GM21367 (cell line): Measurements from ENCODE around the gene TMIE.

Source experiments
- ATAC-seq: cut with Tn5 transposase; IDR thresholded peaks from one replicate; pipeline ENCODE4 v1.9.1; 2021; ENCODE audit not compliant: unreplicated experiment

TMIE gene

DNA sequence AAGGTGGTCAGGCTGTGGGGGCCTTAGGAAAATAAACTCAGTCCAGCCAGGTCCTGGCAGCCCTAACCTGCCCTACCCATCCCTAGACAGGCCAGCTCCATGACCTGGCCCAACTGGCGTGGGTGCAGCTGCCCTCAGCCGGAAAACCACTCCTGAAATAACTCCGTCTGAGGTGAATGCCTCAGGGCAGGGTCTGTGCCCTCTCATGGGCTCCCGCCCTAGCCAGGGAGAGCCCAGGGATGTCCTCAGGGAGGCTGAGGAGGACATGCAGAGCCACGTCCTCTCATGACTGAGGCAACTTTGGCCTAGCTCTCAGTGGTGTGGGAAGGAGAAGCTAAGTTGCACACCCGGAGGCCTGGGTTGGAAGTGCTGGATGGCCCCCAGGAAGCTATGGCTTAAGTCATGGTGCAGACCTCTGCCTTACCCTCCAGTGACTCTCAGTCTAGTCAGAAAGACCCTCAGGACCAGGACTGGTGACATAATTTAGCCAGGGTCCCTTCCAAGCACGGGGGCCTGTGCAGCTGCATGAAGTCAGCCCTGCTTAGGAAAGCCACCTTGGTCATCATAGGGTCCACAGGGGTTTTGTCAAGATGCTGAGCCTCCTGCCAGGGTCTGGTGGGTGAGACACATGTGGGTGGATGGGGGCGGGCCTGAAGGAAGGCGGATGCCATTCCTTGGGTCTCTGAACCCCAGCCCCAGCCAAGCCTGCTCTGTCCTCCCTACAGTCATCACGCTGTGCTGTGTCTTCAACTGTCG, 7.4 kb downstream of the TMIE start:
- no peak for ATAC-seq

DNA sequence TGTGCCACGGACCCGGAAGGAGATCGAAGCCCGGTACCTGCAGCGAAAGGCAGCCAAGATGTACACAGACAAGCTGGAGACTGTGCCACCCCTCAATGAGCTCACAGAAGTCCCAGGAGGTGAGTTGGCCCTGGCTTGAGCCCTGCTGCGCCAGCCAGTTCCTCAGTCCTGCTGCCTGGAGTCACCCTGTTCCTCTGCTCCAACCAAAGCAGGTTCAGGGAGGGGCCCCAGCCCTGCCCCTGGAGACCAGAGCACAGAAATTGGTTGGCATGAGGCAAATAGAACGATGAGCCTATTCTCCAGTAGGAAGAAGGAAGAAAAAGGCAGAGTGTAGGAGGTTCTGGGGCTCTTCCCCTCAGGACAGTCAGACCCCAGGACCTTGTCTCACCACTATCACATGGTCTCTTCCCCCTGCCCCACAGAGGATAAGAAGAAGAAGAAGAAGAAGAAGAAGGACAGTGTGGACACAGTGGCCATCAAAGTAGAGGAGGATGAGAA, 8.0 kb downstream of the TMIE start:
- ATAC-seq, result no peak

DNA sequence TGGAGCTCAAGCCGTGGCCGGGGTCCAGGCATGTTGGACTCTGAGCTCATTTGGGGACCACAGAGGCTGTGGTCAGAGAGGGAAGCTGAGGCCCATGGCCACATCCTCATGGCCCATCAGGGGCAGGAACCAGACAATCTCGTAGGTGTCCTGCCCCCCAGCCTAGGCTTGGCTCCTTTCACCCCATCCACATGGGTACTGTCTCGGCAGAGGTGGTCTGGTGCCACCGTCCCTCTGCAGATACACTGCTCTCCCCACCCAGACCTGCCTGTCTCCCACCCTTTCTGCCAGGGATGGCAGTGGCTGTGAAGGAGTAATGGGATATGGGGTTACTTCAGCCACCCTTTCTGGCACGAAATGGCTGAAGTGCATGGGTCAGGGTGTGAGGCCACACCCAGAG, 8.5 kb downstream of the TMIE start:
- ATAC-seq, result no peak

DNA sequence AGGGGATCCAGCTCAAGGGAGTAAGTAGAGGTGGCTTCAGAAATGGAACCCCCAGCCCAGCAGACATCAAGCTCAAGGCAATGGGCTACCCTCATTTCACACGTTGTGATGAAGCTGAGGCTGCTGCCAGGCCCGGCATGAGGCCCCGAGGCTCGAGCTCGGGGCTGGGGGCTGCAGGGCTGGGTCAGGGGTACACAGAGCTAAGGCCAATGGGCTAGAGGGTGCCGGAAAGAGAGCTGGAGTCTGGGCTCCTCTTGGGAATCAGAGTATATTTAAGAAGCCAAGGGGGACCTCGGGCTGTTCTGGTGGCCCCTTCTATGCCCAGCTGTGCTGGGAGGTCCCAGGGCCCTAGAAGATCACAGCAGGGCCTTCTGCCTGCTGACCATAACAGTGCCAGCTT, 9.0 kb downstream of the TMIE start:
- ATAC-seq, result no peak

DNA sequence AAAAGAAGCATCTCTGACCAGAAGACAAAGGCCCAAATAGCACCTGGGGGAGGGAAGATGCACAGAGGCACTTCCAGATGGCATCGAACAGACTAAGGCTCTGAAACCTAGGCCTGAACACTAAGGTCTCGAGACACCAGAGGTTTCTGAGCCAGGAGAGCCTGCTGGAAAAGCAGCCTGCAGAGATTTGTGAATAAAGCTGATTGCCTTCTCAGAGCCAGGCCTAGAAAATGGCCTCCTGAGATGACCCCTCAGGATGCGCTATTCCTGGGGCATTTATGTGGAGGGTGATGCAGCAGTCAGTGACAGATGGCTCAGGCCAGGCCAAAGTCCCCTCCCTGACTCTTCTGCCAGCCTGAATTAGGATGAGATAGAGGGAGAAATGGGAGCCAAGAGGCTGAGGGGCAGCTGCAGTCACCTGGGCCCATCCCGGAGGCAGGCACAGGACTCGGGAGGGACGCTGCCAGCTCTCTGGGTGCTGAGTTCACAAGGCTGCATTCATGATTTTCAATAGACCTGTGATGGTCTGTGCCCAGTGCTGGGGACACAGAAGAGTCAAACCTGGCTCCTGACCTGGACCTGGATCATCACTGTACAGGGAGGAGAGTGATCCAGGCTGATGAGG, 9.6 kb downstream of the TMIE start:
- ATAC-seq, result no peak

DNA sequence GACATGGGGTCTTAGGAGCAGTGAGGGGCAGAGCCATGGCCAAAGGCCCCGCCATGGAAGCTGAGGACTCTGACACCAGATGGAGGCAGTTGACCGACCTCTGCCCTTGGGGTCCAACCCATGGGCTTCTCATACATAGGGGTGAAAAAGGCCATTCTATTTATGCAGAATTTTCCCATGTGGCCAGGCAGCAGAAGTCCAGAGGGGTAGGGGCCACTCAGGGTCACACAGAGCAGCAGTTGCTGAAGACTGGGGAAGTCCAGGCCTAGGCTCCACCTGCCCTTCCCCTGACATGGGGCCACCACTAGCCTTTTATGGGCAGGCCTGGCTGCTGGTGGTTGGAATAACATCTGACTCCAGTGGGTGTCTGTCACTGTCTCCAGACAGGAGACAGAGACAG, 10.1 kb downstream of the TMIE start:
- no peak for ATAC-seq

DNA sequence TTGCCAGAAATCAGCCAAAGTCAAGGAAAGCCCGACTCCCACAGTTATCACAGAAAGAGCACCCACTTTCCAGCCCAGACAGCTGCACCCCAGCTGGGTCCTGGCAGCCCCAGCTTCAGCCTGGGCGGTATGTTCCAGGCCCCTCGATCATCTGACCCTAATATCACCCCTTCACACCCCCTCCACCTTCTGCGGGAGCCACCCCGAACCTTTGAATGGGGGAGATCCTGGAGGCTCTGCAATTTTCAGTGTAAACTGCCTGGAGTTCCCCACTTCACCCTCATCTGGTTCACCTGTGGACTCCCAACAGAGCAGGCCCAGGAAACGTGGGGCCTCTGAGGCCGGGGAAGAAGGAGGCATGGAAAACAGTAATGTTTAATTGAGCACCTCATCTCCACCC, 10.6 kb downstream of the TMIE start:
- ATAC-seq, result no peak

DNA sequence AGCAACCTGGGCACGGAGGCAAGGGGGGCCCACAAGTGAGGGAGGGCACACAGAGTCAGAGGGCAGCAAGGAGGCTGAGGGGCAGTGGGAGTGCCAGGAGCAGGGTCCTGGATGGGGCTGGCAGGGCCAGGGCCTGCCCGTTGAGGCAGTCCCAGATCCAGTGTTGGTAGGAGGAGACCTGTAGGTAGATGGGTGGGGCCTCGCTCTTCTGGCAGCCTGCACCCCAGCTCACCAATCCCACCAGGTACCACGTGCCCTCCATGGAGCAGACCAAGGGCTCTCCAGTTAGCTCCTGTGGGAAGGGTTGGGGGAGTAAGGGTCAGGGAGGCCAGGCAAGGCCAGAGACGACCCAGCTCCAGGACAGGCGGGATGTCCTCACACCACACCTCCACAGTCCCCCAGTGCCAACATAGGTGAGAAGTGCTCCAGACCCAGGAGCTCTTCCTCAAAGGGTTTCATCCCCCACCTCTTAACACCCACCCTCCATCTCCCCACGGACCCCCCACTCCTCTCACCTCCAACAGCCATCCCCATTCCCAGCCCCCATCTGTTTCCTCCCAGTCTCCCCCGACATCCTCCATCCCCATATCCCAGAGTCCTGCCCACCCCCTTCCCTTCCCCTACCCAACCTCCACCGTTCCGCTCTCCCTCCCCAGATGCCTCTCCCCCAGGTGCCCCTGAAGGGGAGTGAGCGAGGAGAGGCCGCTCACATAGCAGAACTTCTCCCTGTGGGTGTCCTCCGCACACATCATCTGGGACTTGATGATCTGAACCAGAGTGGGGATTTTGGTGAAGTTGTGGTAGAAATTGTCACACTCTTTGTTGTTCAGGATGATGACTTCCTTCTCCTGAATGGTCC, 11.2 kb downstream of the TMIE start:
- ATAC-seq, result no peak

DNA sequence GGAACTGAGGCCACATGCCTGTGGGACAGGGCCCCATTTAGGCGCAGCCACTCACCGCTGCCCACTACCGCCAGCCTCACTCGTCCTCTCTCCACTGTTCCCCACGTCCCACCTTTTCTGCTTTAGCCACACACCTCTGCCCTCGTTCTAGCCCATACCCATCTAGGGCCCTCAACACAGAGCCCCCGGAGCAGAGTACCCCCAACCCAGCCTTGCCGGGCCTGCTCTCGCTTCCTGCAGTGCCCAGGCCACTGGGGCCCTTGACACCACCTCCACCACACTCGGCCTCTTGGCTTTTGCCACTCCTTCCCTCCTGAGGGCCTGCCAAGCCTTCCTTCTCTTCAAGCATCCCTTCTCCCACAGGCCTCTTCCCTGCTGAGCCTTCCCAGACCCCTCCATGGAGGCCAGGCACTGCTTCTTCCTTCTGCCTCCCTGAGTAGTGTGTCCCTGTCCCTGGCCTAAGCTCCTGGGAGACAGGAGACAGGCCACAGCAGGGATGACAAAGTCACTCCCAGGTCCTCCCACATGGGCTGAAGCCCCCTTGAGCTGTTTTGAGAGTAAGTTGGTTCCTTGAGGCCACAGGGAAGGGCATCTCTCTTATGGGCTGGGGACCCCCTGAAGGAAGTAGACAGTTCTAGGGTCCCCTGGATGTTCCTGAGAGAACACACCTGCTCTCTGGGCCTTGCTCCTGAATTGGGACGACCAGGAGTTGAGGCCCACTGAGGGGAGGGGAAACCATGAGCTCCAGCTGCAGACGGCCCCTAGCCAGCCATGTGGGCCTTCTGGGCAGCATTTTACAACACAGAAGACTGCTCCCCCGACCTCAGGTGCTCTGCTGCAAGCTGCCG, 12.1 kb downstream of the TMIE start:
- ATAC-seq, result no peak

DNA sequence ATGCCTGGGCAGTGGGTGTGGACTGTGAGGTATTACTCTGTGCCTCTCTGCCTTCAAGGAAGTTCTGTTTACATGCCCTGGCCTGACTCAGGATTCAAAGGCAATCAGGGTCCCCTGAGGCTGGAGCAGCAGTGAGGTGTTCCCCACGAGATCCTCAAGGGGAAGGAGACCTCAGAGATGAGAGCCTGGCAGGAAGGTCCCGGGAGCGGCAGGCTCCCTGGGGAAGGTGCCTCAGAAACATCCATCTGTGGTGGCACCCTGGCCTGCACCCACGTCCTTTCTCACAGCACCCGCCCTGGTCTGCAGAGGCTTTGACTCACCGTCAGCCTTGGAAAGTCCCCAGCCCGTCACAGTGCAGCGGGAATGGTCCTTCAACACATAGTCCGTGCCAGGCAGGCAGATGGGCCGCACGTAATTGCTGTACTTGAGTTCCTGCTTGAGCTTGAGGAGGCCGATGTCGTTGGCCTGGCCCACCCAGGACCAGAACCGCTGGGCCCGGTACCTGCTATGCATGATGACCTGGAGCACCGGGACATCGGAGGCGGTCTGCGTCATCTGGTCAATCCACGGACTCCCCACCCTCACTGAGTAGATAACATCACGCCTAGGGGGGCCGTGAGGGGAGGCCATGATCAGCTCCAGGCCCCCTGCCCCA, 12.8 kb downstream of the TMIE start:
- no peak for ATAC-seq

DNA sequence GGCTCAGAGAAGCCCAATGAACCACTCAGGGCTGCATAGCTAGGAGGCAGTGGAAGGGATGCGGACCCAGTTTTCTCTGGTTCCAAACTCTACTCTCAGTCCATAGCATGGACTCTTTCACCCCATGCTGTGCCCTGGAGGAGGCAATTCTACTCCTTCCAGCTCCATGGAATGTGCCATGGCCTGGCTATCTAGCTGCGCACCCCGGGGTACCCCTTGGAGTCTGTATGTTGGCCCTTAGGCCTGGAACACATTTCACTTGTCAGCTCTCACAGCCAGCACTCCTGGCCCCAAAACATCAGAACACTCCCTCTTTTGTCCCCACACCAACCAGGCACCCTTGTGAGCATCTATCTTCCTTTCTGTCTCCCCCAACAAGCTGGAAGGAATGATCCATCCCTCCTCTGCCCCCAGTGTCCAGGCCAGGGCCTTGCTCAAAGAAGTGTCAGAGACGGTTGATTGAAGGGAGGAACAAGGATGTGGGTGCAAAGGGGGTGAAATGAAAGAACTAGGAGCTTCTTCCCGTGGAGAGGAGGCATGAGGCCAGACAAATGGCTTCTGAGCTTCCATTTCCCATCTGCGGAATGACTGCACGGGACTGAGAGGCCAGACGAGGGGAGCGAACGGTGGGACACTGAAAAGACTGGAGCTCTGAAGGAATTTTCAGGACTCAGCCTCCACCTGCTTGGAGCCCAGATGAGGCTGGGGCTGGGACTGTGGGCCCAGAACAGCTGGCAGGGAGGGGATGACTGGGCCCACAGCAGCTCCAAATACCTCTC, 13.7 kb downstream of the TMIE start:
- no peak for ATAC-seq

DNA sequence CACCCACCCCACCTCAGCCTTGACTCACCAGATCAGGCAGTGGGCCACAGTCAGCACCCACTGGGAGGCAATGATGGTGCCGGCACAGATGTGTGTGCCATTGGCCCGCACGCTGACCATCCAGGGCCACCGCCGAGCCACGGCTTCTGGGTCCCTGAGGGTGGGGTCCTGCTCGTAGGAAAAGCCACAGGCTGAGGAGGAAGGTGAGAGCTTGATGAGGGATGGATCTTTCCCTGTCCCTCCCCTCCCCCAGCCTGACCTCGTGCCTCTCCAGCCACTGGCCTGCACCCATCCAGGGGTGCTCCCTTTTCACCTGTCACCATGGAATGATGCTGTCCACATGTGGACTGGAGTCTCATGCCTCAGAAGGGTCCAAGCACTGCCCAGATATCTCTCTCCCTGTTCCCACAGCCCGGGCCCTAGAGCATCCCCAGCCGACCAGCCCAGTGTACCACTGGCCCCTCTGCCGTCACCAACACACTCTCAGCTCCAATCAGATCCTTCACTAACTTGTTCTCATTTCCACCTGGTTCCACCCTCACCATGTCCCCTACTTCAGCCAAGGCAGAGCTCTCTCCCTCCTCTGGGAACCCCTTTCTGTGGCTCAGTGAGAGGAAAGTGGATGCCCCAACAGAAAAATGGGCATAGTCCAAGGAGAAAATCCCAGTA, 14.4 kb downstream of the TMIE start:
- ATAC-seq, result no peak

DNA sequence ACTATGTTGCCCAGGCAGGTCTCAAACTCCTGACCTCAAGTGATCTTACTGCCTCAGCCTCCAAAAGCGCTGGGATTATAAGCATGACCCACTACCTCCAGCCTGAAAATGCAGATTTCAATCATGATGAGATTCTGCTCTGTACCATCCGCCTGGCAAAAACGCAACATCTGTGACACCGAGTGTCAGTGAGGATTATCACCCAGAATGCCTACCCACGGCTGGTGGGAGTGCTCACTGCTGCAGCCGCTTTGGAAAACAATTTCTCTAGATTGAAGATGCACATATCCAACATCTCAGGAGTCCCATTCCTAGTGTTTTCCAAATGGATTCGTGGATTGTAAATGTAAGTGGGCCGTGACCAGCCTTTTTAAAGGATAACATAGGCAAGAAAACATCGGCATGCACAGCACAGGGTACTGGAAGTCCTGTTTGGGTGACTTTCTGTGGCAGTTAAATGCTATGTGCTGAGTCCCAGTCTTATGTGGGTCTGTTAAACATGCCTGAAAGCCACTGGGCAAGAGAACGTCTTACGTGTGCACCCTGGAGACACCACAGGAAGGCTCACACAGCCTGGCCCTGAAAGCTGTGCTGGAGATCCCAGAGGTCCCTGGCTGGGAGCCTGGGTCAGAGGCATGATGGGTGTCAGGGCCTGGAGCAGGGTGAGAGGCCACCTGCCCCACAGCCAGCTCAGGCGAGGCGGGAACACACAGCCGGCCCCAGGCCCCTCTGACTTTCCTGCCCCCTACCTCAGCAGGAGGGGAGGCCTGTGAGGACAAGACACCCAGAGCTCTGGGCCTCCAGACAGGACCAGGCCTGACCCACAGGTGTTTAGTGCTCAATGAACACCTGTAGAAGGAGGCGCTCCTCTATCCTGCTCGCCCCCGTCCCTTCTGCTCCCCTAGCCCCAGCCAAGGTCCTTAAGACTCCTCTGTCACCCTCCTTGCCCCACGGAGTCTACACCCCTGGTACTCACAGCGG, 15.6 kb downstream of the TMIE start:
- no peak for ATAC-seq

DNA sequence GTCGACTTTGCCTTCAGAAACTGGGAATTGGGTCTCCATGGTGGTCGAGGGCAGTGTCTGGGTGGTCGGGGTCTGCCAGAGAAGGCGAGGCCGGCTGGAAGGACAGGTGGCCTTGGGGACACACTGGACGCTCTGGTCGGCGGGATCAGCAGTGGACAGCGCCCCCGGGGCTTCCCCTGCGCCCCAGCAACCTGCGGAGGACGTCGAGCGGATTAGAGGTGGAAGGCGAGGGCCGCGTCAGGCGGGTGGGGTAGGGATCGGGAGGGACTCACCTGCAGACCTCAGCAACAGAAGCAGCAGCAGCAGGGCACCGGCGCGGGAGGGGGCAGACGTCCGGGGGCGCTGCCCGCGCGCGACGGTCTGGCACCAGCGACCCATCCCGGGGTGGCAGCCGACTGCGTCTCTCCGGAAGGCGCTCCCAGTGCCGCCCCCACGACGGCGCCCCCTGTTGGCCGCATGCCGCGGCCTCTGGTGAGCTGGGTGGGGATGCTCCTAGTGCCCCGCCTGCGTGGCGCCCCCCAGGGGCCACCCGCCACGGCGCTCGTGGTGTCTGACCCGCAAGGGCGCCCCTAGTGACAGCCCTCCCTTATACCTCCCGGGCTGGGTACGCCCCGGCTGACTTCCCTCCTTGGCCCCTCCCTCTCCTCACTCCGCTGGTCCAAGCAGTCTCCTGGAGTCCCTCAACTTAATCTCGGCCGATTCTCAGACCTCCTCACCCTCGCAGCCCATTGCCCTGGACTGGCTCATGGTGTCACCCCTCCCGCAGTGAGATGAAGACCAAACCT, 16.4 kb downstream of the TMIE start, which contains the start of gene PRSS50:
PRSS50 (minus strand) TSS at position 423 of the 785 bp plus-strand sequence; CDS start at position 378, 45 bp downstream.
- ATAC-seq, result no peak

DNA sequence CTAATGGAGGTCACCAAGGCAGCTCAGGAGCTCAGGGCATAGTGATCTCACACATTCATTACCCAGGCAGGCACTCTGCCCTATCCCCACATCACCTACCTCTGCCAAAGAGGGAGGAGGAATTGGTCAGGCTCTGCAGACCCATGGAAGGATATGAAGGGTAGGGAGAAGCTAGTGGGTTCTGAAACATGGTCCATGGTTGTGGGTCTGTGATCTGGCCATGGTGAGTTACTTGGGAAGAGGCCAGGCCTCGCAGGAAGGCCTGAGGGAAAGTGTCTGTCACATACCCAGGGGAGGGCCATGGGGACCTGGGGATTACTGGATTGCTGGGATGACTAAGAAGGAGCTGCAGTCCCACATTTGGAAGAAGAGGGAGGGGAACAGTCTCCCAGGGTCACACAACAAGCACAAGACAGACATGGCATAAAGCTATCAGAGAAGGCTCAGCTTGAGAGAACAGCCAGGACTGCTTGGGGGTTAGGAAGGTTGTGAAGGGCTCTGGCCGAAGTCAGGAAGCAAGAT, 17.9 kb downstream of the TMIE start:
- no peak for ATAC-seq

DNA sequence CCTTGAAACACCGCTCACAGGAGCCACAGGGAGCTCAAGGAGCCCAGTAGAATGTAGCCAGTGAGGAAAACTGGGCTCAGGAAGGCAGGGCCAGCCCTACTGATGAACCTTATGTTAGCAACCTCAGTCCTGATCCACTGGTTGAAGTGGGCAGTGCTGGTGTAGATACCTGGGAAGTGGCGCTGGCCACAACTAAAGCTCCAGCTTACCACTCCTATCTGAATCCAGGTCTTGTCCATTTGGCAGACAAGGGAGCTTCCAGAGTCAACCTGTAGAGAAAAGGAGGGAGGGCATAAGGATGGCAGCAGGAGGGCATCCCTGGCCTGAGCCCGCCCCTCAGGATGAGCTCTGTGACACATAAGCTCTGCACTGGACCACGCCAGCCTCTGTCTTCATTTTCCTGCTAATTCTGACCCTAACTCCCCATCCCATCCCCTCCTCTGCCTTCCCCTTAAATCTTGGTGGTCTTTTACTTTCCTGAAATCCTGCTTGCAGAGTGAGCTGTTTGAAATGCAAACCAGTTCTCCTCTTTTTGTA, 18.6 kb downstream of the TMIE start:
- no peak for ATAC-seq
